A549 (cell line): Measurements from ENCODE around the gene AP2B1. TPM values are rescaled to one million over a fixed set of nuclear protein-coding genes. Genes with fewer than 3 reads are reported as not detected.
A peak's percentile ranks its signal among the peaks of the same experiment; 100 is the strongest.

Source experiments
- ATAC-seq, 2 experiments: fragments of 200-7000 bp in 1 of 2; fragments of >200 bp in 1 of 2; cut with Nextera tagmentation in 1 of 2; cut with Tn5 transposase in 1 of 2; 3 replicates each; pipeline versions ENCODE4 v1.8.0 to v1.9.1; 2018 to 2020; ENCODE audit warnings: mild to moderate bottlenecking in 1 of 2, moderate library complexity in 1 of 2
- CTCF ChIA-PET: fragments of 300-600 bp; sonication (Branson Sonifier 250); formaldehyde crosslinking; extraction: SDS; loops from one replicate; lab custom pipeline; 2021; ENCODE audit warnings: antibody characterized with exemption, inconsistent platforms; lab: Yijun Ruan, JAX
- POLR2A ChIA-PET: fragments of 350-600 bp; formaldehyde crosslinking; extraction: SDS; loops from one replicate; lab custom pipeline; 2021; ENCODE audit warnings: antibody characterized with exemption, inconsistent platforms; lab: Yijun Ruan, JAX
- DNase-seq, 2 experiments: peaks; one replicate each; pipeline versions ENCODE4 v3.0.0 to v3.0.0-alpha.2; 2011 to 2016; ENCODE audit warnings: low read depth in 1 of 2, low spot score in 1 of 2
- FAIRE-seq: peaks from 2 replicates; lab custom pipeline; 2011; peaks lifted over from hg19 to GRCh38; lab: Jason Lieb, UNC
- H3K27ac ChIP-seq, 2 experiments: fragments of >200 bp; sonication (Bioruptor Twin); formaldehyde crosslinking; 3 replicates each; pipeline ENCODE4 v1.5.1; 2016 to 2017
- H3K4me1 ChIP-seq: fragments of >200 bp; sonication (Bioruptor Twin); formaldehyde crosslinking; 3 replicates; pipeline ENCODE4 v1.6.1; 2016
- H3K4me2 ChIP-seq: fragments of >200 bp; sonication (Bioruptor Twin); formaldehyde crosslinking; 3 replicates; pipeline ENCODE4 v1.6.1; 2016
- H3K4me3 ChIP-seq: fragments of >200 bp; sonication (Bioruptor Twin); formaldehyde crosslinking; 3 replicates; pipeline ENCODE4 v1.5.1; 2016
- H3K9me3 ChIP-seq: fragments of >200 bp; sonication (Bioruptor Twin); formaldehyde crosslinking; 3 replicates; pipeline ENCODE4 v1.6.1; 2016
- CBX2 ChIP-seq: fragments of 200-600 bp; sonication (generic); IDR thresholded peaks from 2 replicates; pipeline ENCODE4 v1.6.1; 2016; ENCODE audit warnings: low read depth, mild to moderate bottlenecking, borderline replicate concordance
- CBX8 ChIP-seq: fragments of 200-600 bp; sonication (generic); IDR thresholded peaks from 2 replicates; pipeline ENCODE4 v1.6.1; 2016
- CEBPB ChIP-seq, 2 experiments: fragments of >200 bp in 1 of 2; sonication (Bioruptor Twin) in 1 of 2; formaldehyde crosslinking in 1 of 2; IDR thresholded peaks; 2 replicates each; pipeline ENCODE4 v1.6.1; 2012 to 2016
- EHF ChIP-seq: fragments of 250-450 bp; sonication (Bioruptor Pico); IDR thresholded peaks from 2 replicates; pipeline ENCODE4 v1.5.0; 2020; ENCODE audit warnings: mild to moderate bottlenecking
- EP300 ChIP-seq, 2 experiments: fragments of >200 bp; sonication (Bioruptor Twin); formaldehyde crosslinking; IDR thresholded peaks; 2 replicates in 1 of 2; 3 replicates in 1 of 2; pipeline ENCODE4 v1.6.1; 2016 to 2017
- ESRRA ChIP-seq: fragments of 150-350 bp; IDR thresholded peaks from 2 replicates; pipeline ENCODE4 v1.6.1; 2014; ENCODE audit warnings: mild to moderate bottlenecking, low read length, borderline replicate concordance
- FOSL2 ChIP-seq, 2 experiments: fragments of 450-650 bp in 1 of 2; fragments of >200 bp in 1 of 2; sonication (Bioruptor Twin) in 1 of 2; formaldehyde crosslinking; IDR thresholded peaks; 2 replicates each; pipeline versions ENCODE4 v1.5.0 to v1.6.1; 2016 to 2020; ENCODE audit warnings: mild to moderate bottlenecking in 1 of 2, moderate library complexity in 1 of 2
- FOXS1 ChIP-seq: fragments of 250-450 bp; sonication (Bioruptor Pico); IDR thresholded peaks from 2 replicates; pipeline ENCODE4 v1.5.0; 2020; ENCODE audit warnings: mild to moderate bottlenecking, moderate library complexity
- GATA3 ChIP-seq: IDR thresholded peaks from 2 replicates; pipeline ENCODE4 v1.6.1; 2012; ENCODE audit warnings: borderline replicate concordance
- HDAC2 ChIP-seq: fragments of 200-600 bp; sonication (generic); IDR thresholded peaks from 2 replicates; pipeline ENCODE4 v1.6.1; 2016
- HOXB13 ChIP-seq: fragments of 250-450 bp; sonication (Bioruptor Pico); IDR thresholded peaks from 2 replicates; pipeline ENCODE4 v1.5.0; 2020; ENCODE audit warnings: low read depth, mild to moderate bottlenecking, moderate library complexity
- HOXB5 ChIP-seq: fragments of 250-450 bp; sonication (Bioruptor Pico); IDR thresholded peaks from 2 replicates; pipeline ENCODE4 v1.5.0; 2020; ENCODE audit warnings: mild to moderate bottlenecking, moderate library complexity
- KDM5A ChIP-seq: fragments of 200-600 bp; sonication (generic); IDR thresholded peaks from 2 replicates; pipeline ENCODE4 v1.6.1; 2016; ENCODE audit warnings: antibody characterized with exemption, mild to moderate bottlenecking
- MAFK ChIP-seq: fragments of 450-650 bp; IDR thresholded peaks from 2 replicates; pipeline ENCODE4 v1.6.1; 2014; ENCODE audit not compliant: partially characterized antibody
- MAZ ChIP-seq: fragments of 150-350 bp; IDR thresholded peaks from 2 replicates; pipeline ENCODE4 v1.6.1; 2014; ENCODE audit warnings: antibody characterized with exemption, low read depth, low read length, borderline replicate concordance
- MYC ChIP-seq: IDR thresholded peaks from 2 replicates; pipeline ENCODE4 v1.6.1; 2012; ENCODE audit warnings: mild to moderate bottlenecking, inconsistent platforms, low read length, improper control_type of control experiment, borderline replicate concordance
- NR3C1 ChIP-seq: fragments of >200 bp; sonication (Bioruptor Twin); formaldehyde crosslinking; IDR thresholded peaks from 3 replicates; pipeline ENCODE4 v1.6.1; 2017
- RARB ChIP-seq: fragments of 250-450 bp; sonication (Bioruptor Pico); IDR thresholded peaks from 2 replicates; pipeline ENCODE4 v1.8.0; 2021; ENCODE audit warnings: mild to moderate bottlenecking, moderate library complexity
- SMC3 ChIP-seq: fragments of >200 bp; sonication (Bioruptor Twin); formaldehyde crosslinking; IDR thresholded peaks from 3 replicates; pipeline ENCODE4 v1.6.1; 2018; ENCODE audit warnings: inconsistent platforms
- TFCP2L1 ChIP-seq: fragments of 250-450 bp; sonication (Bioruptor Pico); IDR thresholded peaks from 2 replicates; pipeline ENCODE4 v1.5.0; 2021; ENCODE audit warnings: mild to moderate bottlenecking
- TP53 ChIP-seq: fragments of 250-450 bp; sonication (Bioruptor Pico); IDR thresholded peaks from 2 replicates; pipeline ENCODE4 v1.5.0; 2021; ENCODE audit warnings: mild to moderate bottlenecking, moderate library complexity
- ZC3H11A ChIP-seq: fragments of 450-650 bp; IDR thresholded peaks from 2 replicates; pipeline ENCODE4 v1.6.1; 2014; ENCODE audit warnings: antibody characterized with exemption, mild to moderate bottlenecking
- ZNF302 ChIP-seq: fragments of 250-450 bp; sonication (Bioruptor Pico); IDR thresholded peaks from 2 replicates; pipeline ENCODE4 v1.9.0; 2021; ENCODE audit warnings: inconsistent platforms, mild to moderate bottlenecking, moderate library complexity
- WGBS: methylation state at CpG from one replicate; pipeline ENCODE4 v1.1.6; 2017; ENCODE audit errors: missing lambda C conversion rate; 5-methylcytosine and 5-hydroxymethylcytosine counted together
- polyA plus RNA-seq, 4 experiments: library from polyadenylated mRNA; depleted of rRNA in 3 of 4; stranded (reverse); fragments of >200 nt; fragmentation: RNase III in 1 of 4; extraction: RNeasy Plus Mini Kit Qiagen cat#74134 plus additional on column Dnase treatment in 1 of 4; gene quantifications; 2 replicates in 3 of 4; 3 replicates in 1 of 4; pipeline ENCODE4 v1.2.3, GENCODE V29; 2011 to 2017
- TF ChIP-seq, protein P1 (sequence below): fragments of >200 bp; sonication (Bioruptor Twin); formaldehyde crosslinking; IDR thresholded peaks from 3 replicates; pipeline ENCODE4 v1.6.1; 2016
- TF ChIP-seq, protein P2 (sequence below): IDR thresholded peaks from 2 replicates; pipeline ENCODE4 v1.6.1; 2012
- TF ChIP-seq, protein P3 (sequence below): IDR thresholded peaks from 2 replicates; pipeline ENCODE4 v1.6.1; 2012; ENCODE audit warnings: low read depth, borderline replicate concordance

Gene AP2B1
- polyA plus RNA-seq, 2 of the 4 experiments (the other 2 are of a cell fraction) = 110 to 278 TPM

DNA sequence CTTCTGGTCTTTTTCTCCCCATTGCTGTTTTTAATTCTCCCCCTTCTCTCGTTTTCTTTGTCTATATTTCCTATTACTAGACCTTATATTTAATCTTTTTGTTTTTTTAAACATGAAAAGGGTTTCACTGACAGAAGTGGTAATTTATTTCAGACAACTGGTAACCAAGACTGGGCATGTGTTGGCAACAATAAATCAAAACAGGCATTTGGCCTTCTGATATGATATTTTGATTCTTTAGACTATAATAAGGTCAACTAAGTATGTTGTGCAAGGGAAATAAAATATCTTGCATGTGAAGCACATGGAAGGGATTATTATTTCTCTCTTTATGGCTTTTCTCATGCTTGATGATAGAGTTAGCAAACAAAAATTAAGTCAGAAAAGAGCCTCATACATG lies 34.6 kb downstream of the AP2B1 start:
- FAIRE-seq = peak; percentile 88
- CTCF ChIA-PET = interaction anchor here (0.6 to 7.2 kb wide), 2 partner anchors 9 to 31 kb away, joined by 4 to 66 read pairs; no protein-coding TSS in a partner anchor

DNA sequence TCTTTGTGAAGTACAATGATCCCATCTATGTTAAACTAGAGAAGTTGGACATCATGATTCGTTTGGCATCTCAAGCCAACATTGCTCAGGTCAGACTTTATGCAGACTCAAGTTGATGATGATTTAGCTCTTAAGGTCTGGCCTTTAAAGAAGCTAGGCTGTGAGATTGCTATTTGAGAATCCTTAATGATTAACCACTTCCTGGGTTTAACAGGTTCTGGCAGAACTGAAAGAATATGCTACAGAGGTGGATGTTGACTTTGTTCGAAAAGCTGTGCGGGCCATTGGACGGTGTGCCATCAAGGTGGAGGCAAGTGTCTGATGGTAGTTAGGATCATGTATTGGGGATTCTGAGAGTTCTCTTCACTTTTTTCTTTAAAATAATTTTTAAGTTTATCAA lies 40.3 kb downstream of the AP2B1 start:
- H3K4me2 ChIP-seq = no peak overlapping the region
- ChIA-PET POLR2A (no interaction called here), CTCF (interaction anchor here (0.7 to 7.2 kb wide), 3 partner anchors 10 to 121 kb away, joined by 3 to 66 read pairs (median 20); no protein-coding TSS in a partner anchor)
- 83% methylated on average over 4 of the region's 4 CpGs for WGBS
- no peak for DNase-seq
- H3K4me1 ChIP-seq = peaks cover 16% of the 10 kb centered on the region; the same call in 2 of the 3 replicates
- TF ChIP-seq MAFK (no peak), MAZ (no peak), KDM5A (no peak), EP300 (IDR thresholded peaks at IDR 0.05) (no peak), EHF (CRISPR knock-in tag) (no peak), TFCP2L1 (CRISPR knock-in tag) (no peak), ESRRA (no peak), ZC3H11A (no peak)
- TF ChIP-seq, protein P1, sequence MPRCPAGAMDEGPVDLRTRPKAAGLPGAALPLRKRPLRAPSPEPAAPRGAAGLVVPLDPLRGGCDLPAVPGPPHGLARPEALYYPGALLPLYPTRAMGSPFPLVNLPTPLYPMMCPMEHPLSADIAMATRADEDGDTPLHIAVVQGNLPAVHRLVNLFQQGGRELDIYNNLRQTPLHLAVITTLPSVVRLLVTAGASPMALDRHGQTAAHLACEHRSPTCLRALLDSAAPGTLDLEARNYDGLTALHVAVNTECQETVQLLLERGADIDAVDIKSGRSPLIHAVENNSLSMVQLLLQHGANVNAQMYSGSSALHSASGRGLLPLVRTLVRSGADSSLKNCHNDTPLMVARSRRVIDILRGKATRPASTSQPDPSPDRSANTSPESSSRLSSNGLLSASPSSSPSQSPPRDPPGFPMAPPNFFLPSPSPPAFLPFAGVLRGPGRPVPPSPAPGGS = no peak
- TF ChIP-seq, all 56 proteins: peak for 0
- ATAC-seq (no peak), FAIRE-seq (no peak)
- Histone ChIP-seq H3K9me3 (no peaks in the 10 kb centered on the region), H3K4me3 (no peak overlapping the region), H3K27ac (no peak overlapping the region)

More for the DNA sequence above, 34.6 kb downstream of the AP2B1 start:
- Histone ChIP-seq H3K27ac (no peak overlapping the region), H3K9me3 (no peaks in the 10 kb centered on the region), H3K4me1 (peaks cover 2% of the 10 kb centered on the region; the same call in 2 of the 3 replicates), H3K4me2 (no peak overlapping the region), H3K4me3 (no peak overlapping the region)
- TF ChIP-seq, protein P2, sequence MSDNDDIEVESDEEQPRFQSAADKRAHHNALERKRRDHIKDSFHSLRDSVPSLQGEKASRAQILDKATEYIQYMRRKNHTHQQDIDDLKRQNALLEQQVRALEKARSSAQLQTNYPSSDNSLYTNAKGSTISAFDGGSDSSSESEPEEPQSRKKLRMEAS = no peak
- TF ChIP-seq MYC = no peak
- no peak for TF ChIP-seq CBX2
- TF ChIP-seq CEBPB (IDR thresholded peaks at IDR 0.05) = no peak
- TF ChIP-seq HOXB13 (CRISPR knock-in tag) = no peak
- TF ChIP-seq MAFK = no peak
- TF ChIP-seq GATA3 = no peak
- no peak for TF ChIP-seq ZNF302 (CRISPR knock-in tag)
- TF ChIP-seq EP300 (IDR thresholded peaks at IDR 0.05) = no peak
- TF ChIP-seq FOXS1 (CRISPR knock-in tag) = no peak
- no peak for TF ChIP-seq NR3C1
- no peak for TF ChIP-seq RARB (CRISPR knock-in tag)
- no peak for TF ChIP-seq SMC3
- no peak for TF ChIP-seq CBX8
- no peak for TF ChIP-seq TP53 (CRISPR knock-in tag)
- no peak for TF ChIP-seq HDAC2
- TF ChIP-seq, protein P3, sequence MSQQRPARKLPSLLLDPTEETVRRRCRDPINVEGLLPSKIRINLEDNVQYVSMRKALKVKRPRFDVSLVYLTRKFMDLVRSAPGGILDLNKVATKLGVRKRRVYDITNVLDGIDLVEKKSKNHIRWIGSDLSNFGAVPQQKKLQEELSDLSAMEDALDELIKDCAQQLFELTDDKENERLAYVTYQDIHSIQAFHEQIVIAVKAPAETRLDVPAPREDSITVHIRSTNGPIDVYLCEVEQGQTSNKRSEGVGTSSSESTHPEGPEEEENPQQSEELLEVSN = no peak
- no peak for DNase-seq
- WGBS = 52% methylated on average over 1 of the region's 1 CpG
- no peak for ATAC-seq
- POLR2A ChIA-PET = no interaction called here

DNA sequence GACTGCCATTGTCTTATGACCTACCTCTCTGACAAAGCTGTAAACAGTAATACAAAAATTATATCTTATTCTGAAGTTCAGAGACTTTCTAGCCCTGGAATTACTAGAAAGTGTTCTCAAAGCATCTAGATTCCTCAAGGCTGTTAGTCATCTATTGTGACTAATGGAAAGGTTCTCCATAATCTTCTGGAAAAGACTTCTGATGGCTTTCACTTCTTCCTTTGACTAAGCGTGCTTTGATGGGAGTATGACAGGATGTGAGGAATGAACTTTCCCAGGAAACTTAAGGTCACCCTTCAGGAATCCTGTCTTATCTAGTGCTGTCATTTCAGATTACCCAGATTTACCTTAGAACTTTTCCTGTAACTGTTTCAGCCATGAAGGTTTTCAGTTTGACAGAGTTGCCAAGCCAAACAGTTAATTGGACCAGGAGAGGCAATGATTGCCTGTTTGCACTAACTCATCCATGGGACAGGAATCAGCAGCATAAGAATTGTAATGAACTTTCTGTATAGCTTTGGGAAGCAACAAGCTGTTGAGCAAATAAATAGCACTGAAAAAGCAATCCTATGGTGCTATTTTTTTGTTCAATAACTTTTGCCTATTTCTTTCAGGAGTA lies 43.5 kb downstream of the AP2B1 start:
- FAIRE-seq = peak; percentile 56
- WGBS = 43% methylated on average over 1 of the region's 1 CpG
- Histone ChIP-seq H3K27ac (no peak overlapping the region), H3K9me3 (no peaks in the 10 kb centered on the region), H3K4me2 (no peak overlapping the region), H3K4me3 (no peak overlapping the region), H3K4me1 (peaks cover 16% of the 10 kb centered on the region; the same call in 2 of the 3 replicates)
- no peak for TF ChIP-seq FOSL2 (IDR thresholded peaks at IDR 0.05)
- TF ChIP-seq FOSL2 (CRISPR knock-in tag; IDR thresholded peaks at IDR 0.05) = peak; percentile 29; the same call in 1 of the 2 replicates
- no peak for TF ChIP-seq HOXB5 (CRISPR knock-in tag)
- peak; percentile 24 to 51; a peak in 4 of 6 replicates for ATAC-seq
- POLR2A ChIA-PET = no interaction called here
- peak in 1 of 2 experiments; percentile 9 for DNase-seq
- CTCF ChIA-PET = interaction anchor here (0.6 to 2.5 kb wide), 3 partner anchors 17 to 174 kb away, joined by 3 to 11 read pairs (median 4); no protein-coding TSS in a partner anchor
